Neural progenitor cell (in vitro differentiated cells): ENCODE results near the gene XCR1. TPM values are rescaled to one million over a fixed set of nuclear protein-coding genes. Genes with fewer than 3 reads are reported as not detected.
"Not testable (repeated sequence)": the region's sequence is repeated elsewhere in the genome, so short reads cannot be mapped to it uniquely, and the experiment has no call there.

Experiments used
- DNase-seq: peaks from one replicate; pipeline ENCODE4 v3.0.0-alpha.2; 2016; ENCODE audit warnings: low spot score
- H2AFZ ChIP-seq: fragments of 200-600 bp; sonication (generic); replicated peaks from 2 replicates; pipeline ENCODE4 v1.6.1; 2016; ENCODE audit warnings: antibody characterized with exemption
- H3F3A ChIP-seq: fragments of 200-600 bp; sonication (generic); 2 replicates; pipeline ENCODE4 v1.6.1; 2016; ENCODE audit warnings: antibody characterized with exemption, low read depth
- H3K27ac ChIP-seq: fragments of 200-600 bp; sonication (generic); 2 replicates; pipeline ENCODE4 v1.5.1; 2016; ENCODE audit warnings: mild to moderate bottlenecking
- H3K27me3 ChIP-seq: fragments of 200-600 bp; sonication (generic); 2 replicates; pipeline ENCODE4 v1.6.1; 2016; ENCODE audit warnings: mild to moderate bottlenecking, moderate library complexity
- H3K36me3 ChIP-seq: fragments of 200-600 bp; sonication (generic); 2 replicates; pipeline ENCODE4 v1.5.1; 2016
- H3K4me1 ChIP-seq: fragments of 200-600 bp; sonication (generic); 2 replicates; pipeline ENCODE4 v1.6.1; 2016; ENCODE audit warnings: mixed run types
- H3K4me2 ChIP-seq: fragments of 200-600 bp; sonication (generic); 2 replicates; pipeline ENCODE4 v1.6.1; 2016
- H3K4me3 ChIP-seq: fragments of 200-600 bp; sonication (generic); 2 replicates; pipeline ENCODE4 v1.5.1; 2016
- H3K79me2 ChIP-seq: fragments of 200-600 bp; sonication (generic); 2 replicates; pipeline ENCODE4 v1.6.1; 2016; ENCODE audit warnings: low read depth
- H3K9ac ChIP-seq: fragments of 200-600 bp; sonication (generic); 2 replicates; pipeline ENCODE4 v1.6.1; 2016
- H3K9me3 ChIP-seq: fragments of 200-600 bp; sonication (generic); 2 replicates; pipeline ENCODE4 v1.5.1; 2016; ENCODE audit warnings: low read depth
- H4K20me1 ChIP-seq: fragments of 200-600 bp; sonication (generic); 2 replicates; pipeline ENCODE4 v1.6.1; 2016; ENCODE audit warnings: low read depth
- H3K27ac Mint-ChIP-seq: 3 replicates; pipeline ENCODE4 v1.8.0; 2021; ENCODE audit warnings: mixed read lengths
- H3K27me3 Mint-ChIP-seq: 2 replicates; pipeline ENCODE4 v1.8.0; 2022; ENCODE audit warnings: low read depth, mild to moderate bottlenecking, inconsistent platforms, moderate library complexity, mixed read lengths; ENCODE audit not compliant: insufficient read depth
- H3K36me3 Mint-ChIP-seq: 3 replicates; pipeline ENCODE4 v1.8.0; 2021; ENCODE audit warnings: mixed read lengths
- H3K4me1 Mint-ChIP-seq: 3 replicates; pipeline ENCODE4 v1.8.0; 2021; ENCODE audit warnings: mixed read lengths
- H3K4me3 Mint-ChIP-seq: 3 replicates; pipeline ENCODE4 v1.8.0; 2021; ENCODE audit warnings: mild to moderate bottlenecking, moderate library complexity, mixed read lengths
- H3K9me3 Mint-ChIP-seq: 3 replicates; pipeline ENCODE4 v1.8.0; 2020; ENCODE audit warnings: mixed read lengths
- CTCF ChIP-seq: fragments of 200-600 bp; sonication (generic); IDR thresholded peaks from 2 replicates; pipeline ENCODE4 v1.5.1; 2017; ENCODE audit warnings: antibody characterized with exemption, mild to moderate bottlenecking
- EZH2 ChIP-seq: fragments of 200-600 bp; sonication (generic); IDR thresholded peaks from 2 replicates; pipeline ENCODE4 v1.6.1; 2017; ENCODE audit warnings: antibody characterized with exemption, mild to moderate bottlenecking, moderate library complexity
- EZH2phosphoT487 ChIP-seq: fragments of 200-600 bp; sonication (generic); IDR thresholded peaks from 2 replicates; pipeline ENCODE4 v1.6.1; 2017; ENCODE audit warnings: antibody characterized with exemption
- total RNA-seq: library from RNA; depleted of rRNA; stranded (reverse); fragments of >200 nt; gene quantifications from 2 replicates; pipeline ENCODE4 v1.2.3, GENCODE V29; 2015; ENCODE audit warnings: low replicate concordance

Gene XCR1
- total RNA-seq, 1 donor from 2014 or later = not detected

GRCh38 chr3:46049093-46049492, 21.8 kb upstream of the XCR1 start:
- H3K27me3 ChIP-seq = no peaks in the 10 kb centered on the region
- no peak overlapping the region for H3K27ac ChIP-seq
- Mint-ChIP-seq H3K4me1 (no peaks in the 10 kb centered on the region), H3K27ac (no peak overlapping the region), H3K4me3 (no peak overlapping the region), H3K9me3 (no peaks in the 10 kb centered on the region), H3K27me3 (no peaks in the 10 kb centered on the region), H3K36me3 (no peaks in the 10 kb centered on the region)
- no peak for DNase-seq
- no peaks in the 10 kb centered on the region for H3K9me3 ChIP-seq
- no peak overlapping the region for H3K9ac ChIP-seq
- H4K20me1 ChIP-seq = no peaks in the 10 kb centered on the region
- H2AFZ ChIP-seq = no peak overlapping the region
- H3F3A ChIP-seq = no peaks in the 10 kb centered on the region
- no peaks in the 10 kb centered on the region for H3K4me1 ChIP-seq
- no peaks in the 10 kb centered on the region for H3K36me3 ChIP-seq
- no peak overlapping the region for H3K4me2 ChIP-seq
- TF ChIP-seq EZH2 = no peak
- no peak for TF ChIP-seq EZH2phosphoT487
- no peak for TF ChIP-seq CTCF
- no peaks in the 10 kb centered on the region for H3K79me2 ChIP-seq
- no peak overlapping the region for H3K4me3 ChIP-seq

GRCh38 chr3:46046231-46046630, 18.9 kb upstream of the XCR1 start:
- not testable (repeated sequence) for H3K27ac ChIP-seq, H4K20me1 ChIP-seq, H3F3A ChIP-seq, DNase-seq, H3K4me3 ChIP-seq, H3K9me3 ChIP-seq, H3K27me3 Mint-ChIP-seq, H3K79me2 ChIP-seq, H3K4me2 ChIP-seq, H3K4me1 Mint-ChIP-seq, H3K4me3 Mint-ChIP-seq, H2AFZ ChIP-seq, H3K9ac ChIP-seq, H3K27ac Mint-ChIP-seq, H3K27me3 ChIP-seq, H3K4me1 ChIP-seq, H3K36me3 ChIP-seq, H3K36me3 Mint-ChIP-seq, H3K9me3 Mint-ChIP-seq

GRCh38 chr3:46038916-46039315, 11.6 kb upstream of the XCR1 start:
- Mint-ChIP-seq H3K9me3 (peaks cover 3% of the 10 kb centered on the region), H3K4me1 (no peaks in the 10 kb centered on the region), H3K27ac (no peak overlapping the region), H3K4me3 (no peak overlapping the region), H3K36me3 (no peaks in the 10 kb centered on the region), H3K27me3 (peaks cover 2% of the 10 kb centered on the region)
- Histone ChIP-seq H3K4me2 (no peak overlapping the region), H3K36me3 (no peaks in the 10 kb centered on the region), H3K4me1 (no peaks in the 10 kb centered on the region), H3K27me3 (no peaks in the 10 kb centered on the region), H3K27ac (no peak overlapping the region), H3K4me3 (no peak overlapping the region), H3F3A (no peaks in the 10 kb centered on the region), H3K79me2 (no peaks in the 10 kb centered on the region), H4K20me1 (no peaks in the 10 kb centered on the region), H3K9me3 (no peaks in the 10 kb centered on the region), H2AFZ (no peak overlapping the region), H3K9ac (no peak overlapping the region)
- no peak for DNase-seq
- no peak for TF ChIP-seq CTCF
- no peak for TF ChIP-seq EZH2
- TF ChIP-seq EZH2phosphoT487 = no peak

GRCh38 chr3:46038071-46038470, 10.8 kb upstream of the XCR1 start:
- H3F3A ChIP-seq, H3K4me3 ChIP-seq, H3K9ac ChIP-seq, H3K4me2 ChIP-seq, H3K9me3 ChIP-seq, H3K79me2 ChIP-seq, H3K36me3 Mint-ChIP-seq, H2AFZ ChIP-seq, H3K4me3 Mint-ChIP-seq, H3K4me1 Mint-ChIP-seq, H3K27ac ChIP-seq, H3K27me3 ChIP-seq, H3K27me3 Mint-ChIP-seq, H3K9me3 Mint-ChIP-seq, H3K4me1 ChIP-seq, H3K27ac Mint-ChIP-seq, H4K20me1 ChIP-seq, H3K36me3 ChIP-seq, DNase-seq: not testable (repeated sequence)
